ENCODE measurements around the gene DTNA.

Gene DTNA

DNA sequence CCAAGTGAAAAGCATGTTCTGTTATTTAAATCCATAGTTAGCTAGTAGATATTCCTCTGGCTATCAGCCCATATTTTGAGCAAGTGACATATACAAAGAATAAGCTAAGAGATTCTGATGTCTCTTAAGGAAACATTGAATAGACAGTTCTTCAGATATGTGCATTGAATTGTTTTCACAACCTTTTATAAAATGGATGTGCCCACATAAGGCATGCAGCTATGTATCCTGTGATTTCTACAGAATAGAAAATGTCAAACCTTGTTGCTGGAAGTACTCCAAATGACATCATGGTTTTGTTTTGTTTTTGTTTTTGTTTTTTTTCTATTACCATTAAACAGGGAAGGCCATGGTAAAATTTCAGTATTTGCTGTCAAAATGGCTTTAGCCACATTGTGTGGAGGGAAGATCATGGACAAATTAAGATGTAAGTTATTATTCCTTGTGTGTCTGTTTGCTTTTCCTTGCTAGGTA lies 95.8 kb downstream of the DTNA start:
- TF ChIP-seq, protein P1, sequence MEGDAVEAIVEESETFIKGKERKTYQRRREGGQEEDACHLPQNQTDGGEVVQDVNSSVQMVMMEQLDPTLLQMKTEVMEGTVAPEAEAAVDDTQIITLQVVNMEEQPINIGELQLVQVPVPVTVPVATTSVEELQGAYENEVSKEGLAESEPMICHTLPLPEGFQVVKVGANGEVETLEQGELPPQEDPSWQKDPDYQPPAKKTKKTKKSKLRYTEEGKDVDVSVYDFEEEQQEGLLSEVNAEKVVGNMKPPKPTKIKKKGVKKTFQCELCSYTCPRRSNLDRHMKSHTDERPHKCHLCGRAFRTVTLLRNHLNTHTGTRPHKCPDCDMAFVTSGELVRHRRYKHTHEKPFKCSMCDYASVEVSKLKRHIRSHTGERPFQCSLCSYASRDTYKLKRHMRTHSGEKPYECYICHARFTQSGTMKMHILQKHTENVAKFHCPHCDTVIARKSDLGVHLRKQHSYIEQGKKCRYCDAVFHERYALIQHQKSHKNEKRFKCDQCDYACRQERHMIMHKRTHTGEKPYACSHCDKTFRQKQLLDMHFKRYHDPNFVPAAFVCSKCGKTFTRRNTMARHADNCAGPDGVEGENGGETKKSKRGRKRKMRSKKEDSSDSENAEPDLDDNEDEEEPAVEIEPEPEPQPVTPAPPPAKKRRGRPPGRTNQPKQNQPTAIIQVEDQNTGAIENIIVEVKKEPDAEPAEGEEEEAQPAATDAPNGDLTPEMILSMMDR (IDR thresholded peaks at IDR 0.05; ENCODE audit: low read depth, low read length) = no peak

DNA sequence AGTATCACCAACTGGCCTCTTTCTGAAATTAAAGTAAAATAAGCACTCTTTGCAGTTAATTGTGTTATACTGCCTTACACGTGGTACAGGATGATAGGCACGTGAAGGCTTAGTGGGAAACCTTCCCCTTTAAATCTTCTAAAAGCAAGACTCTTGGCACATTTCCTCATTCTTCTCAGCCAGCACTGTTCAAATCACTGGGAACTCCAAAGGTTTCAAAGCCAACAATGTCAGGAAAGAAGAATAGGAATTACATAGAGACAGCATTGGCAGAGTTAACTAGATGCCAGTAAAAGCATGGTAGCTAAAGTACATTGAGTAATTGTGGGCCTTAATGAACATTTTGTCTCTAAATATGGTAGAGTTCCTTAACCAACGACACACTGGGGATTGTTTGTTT lies 96.4 kb downstream of the DTNA start:
- no peak overlapping the region for H3K4me3 ChIP-seq (ENCODE audit: low read depth, low read length)
- H3K36me3 ChIP-seq = no peaks in the 10 kb centered on the region
- no peak for DNase-seq
- H3K27ac ChIP-seq = no peak overlapping the region
- no peaks in the 10 kb centered on the region for H3K27me3 ChIP-seq (ENCODE audit: insufficient read depth, low read depth, severe bottlenecking)
- TF ChIP-seq, protein P1 (IDR thresholded peaks at IDR 0.05; ENCODE audit: low read depth, low read length) = no peak
- no peaks in the 10 kb centered on the region for H3K9me3 ChIP-seq (ENCODE audit: severe bottlenecking)

More for the DNA sequence above, 95.8 kb downstream of the DTNA start:
- H3K4me3 ChIP-seq (ENCODE audit: low read depth, low read length) = no peak overlapping the region
- no peak overlapping the region for H3K27ac ChIP-seq
- no peaks in the 10 kb centered on the region for H3K9me3 ChIP-seq (ENCODE audit: severe bottlenecking)
- H3K27me3 ChIP-seq (ENCODE audit: insufficient read depth, low read depth, severe bottlenecking) = no peaks in the 10 kb centered on the region
- DNase-seq = no peak
- no peaks in the 10 kb centered on the region for H3K36me3 ChIP-seq

DNA sequence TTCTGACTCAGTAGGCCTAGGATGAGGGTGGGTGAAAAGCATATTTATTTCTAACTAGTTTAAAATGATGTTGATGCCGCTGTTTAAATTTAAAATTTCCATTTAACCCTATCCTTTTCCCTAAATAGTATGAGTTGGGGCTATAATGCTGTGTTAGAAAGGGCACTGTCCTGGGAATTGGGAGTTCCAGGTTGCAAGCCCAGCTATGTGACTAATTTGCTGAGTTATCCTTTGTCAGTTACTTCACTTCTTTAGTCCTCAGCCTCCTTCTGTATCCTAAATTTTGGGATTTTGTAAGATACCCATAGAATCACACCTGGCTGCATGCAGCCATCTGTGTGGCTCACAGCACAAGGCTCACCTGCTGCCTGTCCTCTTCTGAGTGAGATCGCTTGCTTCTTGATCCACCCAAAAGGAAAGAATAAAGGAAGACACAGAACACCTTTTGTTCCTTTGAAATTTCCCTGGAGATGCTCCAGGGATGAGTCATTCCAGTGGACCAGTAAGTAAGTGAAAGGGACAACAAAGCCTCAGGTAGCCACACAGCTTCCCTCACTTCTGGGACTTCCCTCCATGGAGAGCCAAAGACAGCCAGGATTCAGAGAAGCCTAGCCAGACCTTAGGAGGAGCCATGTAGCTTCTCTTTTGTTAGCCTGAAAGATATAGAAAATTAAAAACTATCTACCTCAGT lies 97.2 kb downstream of the DTNA start:
- no peak overlapping the region for H3K27ac ChIP-seq
- TF ChIP-seq, protein P1 (IDR thresholded peaks at IDR 0.05; ENCODE audit: low read depth, low read length) = no peak
- H3K9me3 ChIP-seq (ENCODE audit: severe bottlenecking) = no peaks in the 10 kb centered on the region
- H3K27me3 ChIP-seq (ENCODE audit: insufficient read depth, low read depth, severe bottlenecking) = no peaks in the 10 kb centered on the region
- no peak overlapping the region for H3K4me3 ChIP-seq (ENCODE audit: low read depth, low read length)
- no peaks in the 10 kb centered on the region for H3K36me3 ChIP-seq
- no peak for DNase-seq

DNA sequence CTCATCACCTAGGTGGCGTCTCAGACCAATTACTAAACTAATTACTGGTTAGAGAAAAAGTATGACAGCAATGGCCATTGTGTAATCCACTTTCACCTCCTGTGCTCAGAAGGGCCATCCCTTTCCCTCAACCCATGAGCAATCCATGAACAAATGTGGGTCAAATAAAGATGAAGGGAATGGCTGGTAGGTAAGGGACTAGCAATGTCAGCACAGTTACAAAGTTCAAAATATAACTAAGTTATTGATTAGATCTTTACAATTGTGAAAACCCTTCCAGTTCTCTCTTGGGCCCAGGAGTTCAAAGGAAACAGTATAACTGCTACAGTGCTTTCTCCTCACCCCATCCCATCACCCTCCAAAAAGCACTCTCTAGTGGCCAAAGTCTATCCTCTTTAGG lies 98.3 kb downstream of the DTNA start:
- no peak for DNase-seq
- Histone ChIP-seq H3K9me3 (ENCODE audit: severe bottlenecking) (no peaks in the 10 kb centered on the region), H3K4me3 (ENCODE audit: low read depth, low read length) (no peak overlapping the region), H3K36me3 (no peaks in the 10 kb centered on the region), H3K27ac (no peak overlapping the region), H3K27me3 (ENCODE audit: insufficient read depth, low read depth, severe bottlenecking) (no peaks in the 10 kb centered on the region)
- TF ChIP-seq, protein P1 (IDR thresholded peaks at IDR 0.05; ENCODE audit: low read depth, low read length) = no peak

DNA sequence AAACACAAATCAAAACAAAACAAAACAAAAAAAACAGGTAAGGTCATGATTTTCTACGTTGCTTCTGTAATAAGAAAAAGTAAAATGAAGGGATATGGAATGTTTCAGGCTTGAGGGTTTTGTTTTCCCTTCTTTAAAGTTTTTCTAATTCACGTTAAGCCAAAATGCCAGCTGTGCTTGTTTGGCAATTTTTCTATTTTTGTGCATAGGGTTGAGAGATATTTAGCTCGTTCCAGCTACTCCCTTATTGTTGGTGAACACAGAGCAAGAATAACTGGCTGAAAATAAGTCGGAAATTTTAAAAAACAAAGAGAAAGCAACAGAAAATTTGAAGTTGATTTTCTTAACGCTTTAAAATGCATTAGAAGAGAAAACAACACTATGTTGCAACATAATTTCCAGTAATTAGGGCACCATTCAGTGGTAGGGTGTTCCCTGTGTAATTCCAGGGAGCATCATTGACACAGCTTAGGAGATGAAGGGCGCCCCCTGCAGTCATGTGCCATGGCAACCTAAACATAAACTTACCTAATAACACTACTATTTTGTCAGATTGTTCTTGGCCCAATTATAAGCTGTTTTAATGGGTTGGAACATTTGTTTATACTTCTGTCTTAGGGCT lies 99.5 kb downstream of the DTNA start:
- H3K4me3 ChIP-seq (ENCODE audit: low read depth, low read length) = no peak overlapping the region
- no peaks in the 10 kb centered on the region for H3K27me3 ChIP-seq (ENCODE audit: insufficient read depth, low read depth, severe bottlenecking)
- TF ChIP-seq, protein P1 (IDR thresholded peaks at IDR 0.05; ENCODE audit: low read depth, low read length) = peak; percentile 62
- DNase-seq = peak; percentile 44
- no peak overlapping the region for H3K27ac ChIP-seq
- no peaks in the 10 kb centered on the region for H3K9me3 ChIP-seq (ENCODE audit: severe bottlenecking)
- H3K36me3 ChIP-seq = no peaks in the 10 kb centered on the region
